K562 (cell line): ENCODE data around the gene OSBPL3. TPM values are rescaled to one million over a fixed set of nuclear protein-coding genes. Genes with fewer than 3 reads are reported as not detected.

ENCODE experiments used
- ATAC-seq: fragments of 200-7000 bp; cut with Tn5 transposase; 3 replicates; pipeline ENCODE4 v1.9.1; 2020; ENCODE audit warnings: moderate library complexity
- BruUV-seq: library from RNA; stranded (reverse); fragments of 400-500 nt; replicated peaks from 2 replicates; lab custom pipeline; 2021; lab: Mats Ljungman, UMichigan
- CTCF ChIA-PET: fragments of 300-600 bp; formaldehyde crosslinking; extraction: SDS; loops from one replicate; lab custom pipeline; 2021; ENCODE audit warnings: low intra/inter-chr PET ratio; lab: Yijun Ruan, JAX
- POLR2A ChIA-PET: fragments of 300-600, 350-650 bp; sonication (Branson Sonifier 250); formaldehyde crosslinking; extraction: SDS; loops from one replicate; lab custom pipeline; 2021; ENCODE audit warnings: antibody characterized with exemption, inconsistent platforms; lab: Yijun Ruan, JAX
- DNase-seq, 4 experiments: peaks; one replicate each; pipeline versions ENCODE4 v3.0.0 to v3.0.0-alpha.2; 2011 to 2018; ENCODE audit warnings: low spot score in 3 of 4, mixed read lengths in 3 of 4; ENCODE audit errors: extremely low read depth in 1 of 4
- FAIRE-seq: peaks from 2 replicates; lab custom pipeline; 2011; peaks lifted over from hg19 to GRCh38; lab: Jason Lieb, UNC
- H2AFZ ChIP-seq: 2 replicates; pipeline ENCODE4 v1.6.0; 2011; ENCODE audit warnings: low read depth, low read length, control low read depth, inconsistent platforms
- H3K27ac ChIP-seq: fragments of 200-600 bp; 3 replicates; pipeline ENCODE4 v1.8.0; 2011; ENCODE audit warnings: low read depth, mild to moderate bottlenecking, control low read depth, inconsistent platforms, low read length, moderate library complexity, mixed read lengths; ENCODE audit errors: extremely low read depth
- H3K27me3 ChIP-seq, 2 experiments: fragments of 300-600 bp in 1 of 2; 2 replicates in 1 of 2; 3 replicates in 1 of 2; pipeline versions ENCODE4 v1.6.0 to v1.8.0; 2011; ENCODE audit warnings: inconsistent platforms in 2 of 2, low read length in 2 of 2, mild to moderate bottlenecking in 1 of 2, mixed read lengths in 1 of 2, moderate library complexity in 1 of 2; ENCODE audit not compliant: control insufficient read depth in 2 of 2, insufficient read depth in 2 of 2
- H3K36me3 ChIP-seq: fragments of 300-600 bp; 3 replicates; pipeline ENCODE4 v1.8.0; 2011; ENCODE audit warnings: mild to moderate bottlenecking, low read length, inconsistent platforms; ENCODE audit not compliant: control insufficient read depth, insufficient read depth
- H3K4me1 ChIP-seq, 2 experiments: fragments of 200-600 bp in 1 of 2; replicated peaks in 1 of 2; 2 replicates in 1 of 2; 3 replicates in 1 of 2; pipeline versions ENCODE4 v1.5.1 to v1.8.0; 2011; ENCODE audit warnings: inconsistent platforms in 2 of 2, low read length in 2 of 2, mild to moderate bottlenecking in 1 of 2, mixed read lengths in 1 of 2, moderate library complexity in 1 of 2; ENCODE audit not compliant: control insufficient read depth in 2 of 2, insufficient read depth in 2 of 2
- H3K4me2 ChIP-seq: 2 replicates; pipeline ENCODE4 v1.6.1; 2011; ENCODE audit warnings: low read length, control low read depth, inconsistent platforms, mixed read lengths; ENCODE audit not compliant: insufficient read depth
- H3K4me3 ChIP-seq: fragments of 200-600 bp; sonication (generic), shearing (Covaris generic); 2 replicates; pipeline ENCODE4 v1.5.1; 2016; ENCODE audit warnings: control low read depth, inconsistent platforms
- H3K79me2 ChIP-seq: fragments of 200-600 bp; 3 replicates; pipeline ENCODE4 v1.8.0; 2011; ENCODE audit warnings: low read length, inconsistent platforms; ENCODE audit not compliant: control insufficient read depth, insufficient read depth
- H3K9ac ChIP-seq, 2 experiments: 2 replicates each; pipeline versions ENCODE4 v1.6.0 to v1.6.1; 2011; ENCODE audit warnings: low read depth in 2 of 2, low read length in 2 of 2, control low read depth in 1 of 2, inconsistent platforms in 1 of 2, mild to moderate bottlenecking in 1 of 2, mixed read lengths in 1 of 2; ENCODE audit not compliant: insufficient read depth in 1 of 2
- H3K9me1 ChIP-seq: one replicate; pipeline ENCODE4 v1.6.0; 2011; ENCODE audit warnings: inconsistent platforms, mild to moderate bottlenecking, low read length, moderate library complexity; ENCODE audit not compliant: control insufficient read depth, insufficient read depth
- H3K9me3 ChIP-seq: replicated peaks from 2 replicates; pipeline ENCODE4 v1.5.1; 2011; ENCODE audit warnings: low read depth, low read length, inconsistent platforms; ENCODE audit not compliant: control insufficient read depth, insufficient read depth
- H4K20me1 ChIP-seq: replicated peaks from 2 replicates; pipeline ENCODE4 v1.6.1; 2011; ENCODE audit warnings: low read length, inconsistent platforms, mixed read lengths; ENCODE audit not compliant: control insufficient read depth, insufficient read depth
- ARID1B ChIP-seq: fragments of 450-650 bp; IDR thresholded peaks from 2 replicates; pipeline ENCODE4 v1.6.1; 2016; ENCODE audit warnings: antibody characterized with exemption, mild to moderate bottlenecking, inconsistent platforms
- CREB1 ChIP-seq, 2 experiments: sonication (generic) in 1 of 2; formaldehyde crosslinking in 1 of 2; IDR thresholded peaks; 2 replicates each; pipeline versions ENCODE4 v1.6.1 to v1.8.0; 2012 to 2022; ENCODE audit warnings: inconsistent platforms in 1 of 2, mild to moderate bottlenecking in 1 of 2, missing genetic modification reagents in 1 of 2, moderate library complexity in 1 of 2
- E2F3 ChIP-seq: fragments of 250-450 bp; sonication (Bioruptor Pico); IDR thresholded peaks from 2 replicates; pipeline ENCODE4 v1.4.0; 2020; ENCODE audit warnings: mild to moderate bottlenecking
- EHMT2 ChIP-seq: fragments of 450-650 bp; IDR thresholded peaks from 2 replicates; pipeline ENCODE4 v1.6.1; 2018; ENCODE audit warnings: antibody characterized with exemption
- EZH2 ChIP-seq: IDR thresholded peaks from 2 replicates; pipeline ENCODE4 v1.6.1; 2012; ENCODE audit warnings: low read depth, mild to moderate bottlenecking, inconsistent platforms, low read length, borderline replicate concordance
- KLF16 ChIP-seq: IDR thresholded peaks from 2 replicates; pipeline ENCODE4 v1.6.1; 2016; ENCODE audit warnings: antibody characterized with exemption
- MAFG ChIP-seq: fragments of 450-650 bp; conservative IDR thresholded peaks from 2 replicates; pipeline ENCODE4 v1.6.1; 2016; ENCODE audit warnings: missing genetic modification characterization, missing compliant biosample characterization
- MCM2 ChIP-seq: fragments of 450-650 bp; IDR thresholded peaks from 2 replicates; pipeline ENCODE4 v1.6.1; 2017; ENCODE audit warnings: low read depth, mild to moderate bottlenecking
- MTA2 ChIP-seq: fragments of 450-650 bp; IDR thresholded peaks from 2 replicates; pipeline ENCODE4 v1.6.1; 2016; ENCODE audit warnings: low read depth
- NKRF ChIP-seq: fragments of 450-650 bp; IDR thresholded peaks from 2 replicates; pipeline ENCODE4 v1.6.1; 2016; ENCODE audit warnings: borderline replicate concordance
- PKNOX1 ChIP-seq: fragments of 450-650 bp; IDR thresholded peaks from 2 replicates; pipeline ENCODE4 v1.6.1; 2016
- RNF219 ChIP-seq: fragments of 250-450 bp; sonication (Bioruptor Pico); IDR thresholded peaks from 2 replicates; pipeline ENCODE4 v1.5.0; 2022; ENCODE audit warnings: mild to moderate bottlenecking
- SIN3B ChIP-seq: fragments of 450-650 bp; IDR thresholded peaks from 2 replicates; pipeline ENCODE4 v1.6.1; 2017; ENCODE audit warnings: low read depth, mild to moderate bottlenecking, moderate library complexity
- SREBF1 ChIP-seq: fragments of 150-350 bp; IDR thresholded peaks from 2 replicates; pipeline ENCODE4 v1.6.1; 2014; ENCODE audit warnings: antibody characterized with exemption, low read depth, low read length, borderline replicate concordance
- SRSF3 ChIP-seq: fragments of 200-400 bp; formaldehyde crosslinking; IDR thresholded peaks from 2 replicates; pipeline ENCODE4 v1.6.1; 2016; ENCODE audit warnings: mild to moderate bottlenecking, low read length, moderate library complexity; ENCODE audit not compliant: insufficient read depth
- STAG1 ChIP-seq: sonication (generic); formaldehyde crosslinking; IDR thresholded peaks from 2 replicates; pipeline ENCODE4 v1.5.0; 2020; ENCODE audit warnings: missing genetic modification reagents, borderline replicate concordance
- TRIM28 ChIP-seq: fragments of 450-650 bp; IDR thresholded peaks from 2 replicates; pipeline ENCODE4 v1.6.1; 2017
- ZNF133 ChIP-seq: fragments of 250-450 bp; sonication (Bioruptor Pico); IDR thresholded peaks from 2 replicates; pipeline ENCODE4 v1.4.0; 2020; ENCODE audit warnings: mild to moderate bottlenecking
- WGBS: fragments of 100-300 bp; shearing (Covaris generic); methylation state at CpG from one replicate; pipeline ENCODE4 v1.1.6; 2016; ENCODE audit warnings: low coverage, mixed read lengths; ENCODE audit not compliant: insufficient coverage; ENCODE audit errors: missing lambda C conversion rate; 5-methylcytosine and 5-hydroxymethylcytosine counted together
- in situ Hi-C: fragments of 300-500 bp; cut with MboI; formaldehyde crosslinking; loops from 4 replicates; pipeline ENCODE4 v1.15.0; 2018; ENCODE audit warnings: inconsistent platforms, mixed read lengths
- intact Hi-C: fragments of 100-400 bp; cut with micrococcal nuclease; formaldehyde crosslinking; loops from 2 replicates; pipeline ENCODE4 v1.14.2; 2022
- polyA plus RNA-seq, 8 experiments: library from polyadenylated mRNA; depleted of rRNA in 4 of 8; stranded (reverse) in 5 of 8; unstranded in 3 of 8; fragments of >200 nt; fragmentation: Nextera tagmentation in 2 of 8; fragmentation: Illumina TruSeq in 1 of 8; extraction: Ambion mirVana in 2 of 8; extraction: Trizol in 1 of 8; gene quantifications; 2 replicates each; pipeline versions ENCODE4 v1.2.1 to v1.2.3, GENCODE V29; 2011 to 2014; ENCODE audit warnings: inconsistent platforms in 1 of 8, missing spikeins in 1 of 8
- total RNA-seq, 7 experiments: library from RNA; depleted of rRNA in 6 of 7; stranded (reverse); fragments of >200 nt in 6 of 7; fragmentation: Illumina TruSeq in 2 of 7; extraction: Trizol in 2 of 7; gene quantifications; 2 replicates each; pipeline versions ENCODE4 v1.2.1 to v1.2.3, GENCODE V29; 2011 to 2021; ENCODE audit warnings: low replicate concordance in 1 of 7

Gene OSBPL3
- total and polyA plus RNA-seq, 9 of the 15 experiments (the other 6 are each of a cell fraction or from before 2014, with no cell fraction given) = 4.8 to 37.2 (median 26.5) TPM

GRCh38 chr7:24750441-24751055 lies 229.4 kb downstream of the OSBPL3 start (continued):
- no peak for TF ChIP-seq ZNF133 (CRISPR knock-in tag)
- peak; percentile 36; the same call in 1 of the 2 replicates for TF ChIP-seq MAFG (tag)
- TF ChIP-seq RNF219 (CRISPR knock-in tag) = no peak
- TF ChIP-seq TRIM28 = peak; percentile 23; the same call in 1 of the 2 replicates
- TF ChIP-seq STAG1 (CRISPR knock-in tag) = no peak

- peak; percentile 47 for ATAC-seq
- POLR2A ChIA-PET = no interaction called here
- no peak for TF ChIP-seq CREB1 (IDR thresholded peaks at IDR 0.05)
- no peak for TF ChIP-seq CREB1 (CRISPR knock-in tag; IDR thresholded peaks at IDR 0.05)
- peak; percentile 26; the same call in 1 of the 2 replicates for TF ChIP-seq MTA2
- TF ChIP-seq E2F3 (CRISPR knock-in tag) = no peak
- peak; percentile 83 for TF ChIP-seq ARID1B
- TF ChIP-seq NKRF = no peak
- no peak for TF ChIP-seq MCM2
- no peak for TF ChIP-seq SRSF3
- no peak for TF ChIP-seq SREBF1
- no peak for TF ChIP-seq SIN3B
- 0 out of 2 replicates have a peak, but pooled peaks have one; percentile 40 for TF ChIP-seq KLF16
- TF ChIP-seq EZH2 = no peak
- TF ChIP-seq EHMT2 = peak; percentile 75; the same call in 1 of the 2 replicates
- TF ChIP-seq PKNOX1 = 0 out of 2 replicates have a peak, but pooled peaks have one; percentile 10
Measured at GRCh38 chr7:24748521-24748920, 231.5 kb downstream of the OSBPL3 start.

More at GRCh38 chr7:24748521-24748920, 231.5 kb downstream of the OSBPL3 start:
- WGBS = 13% methylated on average over 2 of the region's 2 CpGs
- CTCF ChIA-PET = no interaction called here
- Histone ChIP-seq H3K27ac (no peak overlapping the region), H4K20me1 (no peaks in the 10 kb centered on the region), H3K9ac (no peak overlapping the region), H3K27me3 (peaks cover 10 to 18% of the 10 kb centered on the region in 2 experiments; a peak in 4 of 5 replicates), H3K79me2 (no peaks in the 10 kb centered on the region), H3K36me3 (no peaks in the 10 kb centered on the region), H2AFZ (no peak overlapping the region), H3K4me2 (no peak overlapping the region), H3K9me3 (no peaks in the 10 kb centered on the region), H3K4me1 (peaks cover 0 to 2% of the 10 kb centered on the region in 2 experiments; a peak in 1 of 5 replicates), H3K4me3 (no peak overlapping the region), H3K9me1 (no peaks in the 10 kb centered on the region)
- DNase-seq = peak in 3 of 4 experiments; percentile 24 to 50 (median 29)
- BruUV-seq = no TSS peak
- FAIRE-seq = no peak
- intact Hi-C loops = no loop called here
- in situ Hi-C loops = no loop called here
